ENCODE measurements around the gene ABCC1.

DNA sequence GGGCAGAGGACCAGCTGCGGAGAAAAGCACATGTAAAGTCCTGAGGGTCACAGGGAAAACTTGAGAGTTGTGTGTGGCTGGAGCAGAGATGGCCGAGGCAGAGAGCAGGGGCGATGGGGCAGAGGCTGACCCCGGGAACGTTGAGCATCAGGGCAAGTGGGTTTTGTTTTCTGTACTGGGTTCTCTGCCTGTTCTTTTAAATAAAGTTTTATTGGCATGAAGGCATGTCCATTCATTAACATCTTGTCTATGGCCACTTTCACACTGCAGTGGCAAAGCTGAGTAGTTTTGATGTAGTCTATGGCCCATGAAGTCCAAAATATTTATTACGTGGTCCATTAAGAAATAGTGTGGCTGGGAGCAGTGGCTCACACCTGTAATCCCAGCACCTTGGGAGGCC, 64.4 kb downstream of the ABCC1 start:
- TF ChIP-seq EZH2phosphoT487 (IDR thresholded peaks at IDR 0.05; ENCODE audit: borderline replicate concordance, low read length) (no peak), CTCF (conservative IDR thresholded peaks at IDR 0.05; ENCODE audit: low read depth, low read length) (no peak)

Data from PC-3 (cell line).